H1 (cell line): ENCODE measurements around the gene CD300C.

Experiments
- ASH2L ChIP-seq: fragments of 200-600, 300-600 bp; sonication (generic); IDR thresholded peaks from one replicate; pipeline ENCODE4 v1.7.1; 2017; ENCODE audit warnings: low read length
- TF ChIP-seq, protein P1 (sequence below), 3 experiments: IDR thresholded peaks; 1 replicate in 2 of 3; 2 replicates in 1 of 3; pipeline versions ENCODE4 v1.5.1 to v1.6.1; 2011; ENCODE audit warnings: low read length in 3 of 3, mild to moderate bottlenecking in 3 of 3, inconsistent platforms in 2 of 3, low read depth in 1 of 3, moderate library complexity in 1 of 3; ENCODE audit not compliant: insufficient read depth in 1 of 3; ENCODE audit errors: control extremely low read depth in 1 of 3

DNA sequence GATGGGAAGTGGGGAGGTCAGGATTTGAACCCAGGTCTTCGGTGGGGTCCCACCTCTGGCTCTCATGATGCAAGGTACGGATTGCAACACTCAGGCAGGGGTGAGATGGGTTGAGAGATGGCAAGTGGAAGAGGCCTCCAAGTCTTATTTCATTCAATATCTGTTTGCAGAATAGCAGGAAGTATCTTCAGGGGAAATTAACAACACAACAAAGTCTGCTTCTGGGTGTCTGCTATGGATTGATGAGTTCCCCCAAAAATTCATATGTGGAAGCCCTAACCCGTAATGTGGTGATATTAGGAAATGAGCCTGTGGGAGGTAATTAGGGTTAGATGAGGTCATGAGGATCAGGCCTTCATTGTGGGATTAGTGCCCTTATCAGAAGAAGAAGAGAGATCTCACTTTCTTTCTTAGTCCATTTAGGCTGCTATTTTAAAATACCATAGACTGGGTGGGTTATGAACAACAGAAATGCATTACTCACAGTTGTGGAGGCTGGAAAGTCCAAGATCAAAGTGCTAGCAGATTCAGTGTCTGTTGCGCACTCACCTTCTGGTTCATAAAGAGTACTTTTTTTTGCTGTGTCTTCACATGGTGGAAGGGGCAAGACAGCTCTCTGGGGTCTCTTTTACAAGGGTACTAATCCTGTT is 25.8 kb upstream of the CD300C start:
- TF ChIP-seq, protein P1, sequence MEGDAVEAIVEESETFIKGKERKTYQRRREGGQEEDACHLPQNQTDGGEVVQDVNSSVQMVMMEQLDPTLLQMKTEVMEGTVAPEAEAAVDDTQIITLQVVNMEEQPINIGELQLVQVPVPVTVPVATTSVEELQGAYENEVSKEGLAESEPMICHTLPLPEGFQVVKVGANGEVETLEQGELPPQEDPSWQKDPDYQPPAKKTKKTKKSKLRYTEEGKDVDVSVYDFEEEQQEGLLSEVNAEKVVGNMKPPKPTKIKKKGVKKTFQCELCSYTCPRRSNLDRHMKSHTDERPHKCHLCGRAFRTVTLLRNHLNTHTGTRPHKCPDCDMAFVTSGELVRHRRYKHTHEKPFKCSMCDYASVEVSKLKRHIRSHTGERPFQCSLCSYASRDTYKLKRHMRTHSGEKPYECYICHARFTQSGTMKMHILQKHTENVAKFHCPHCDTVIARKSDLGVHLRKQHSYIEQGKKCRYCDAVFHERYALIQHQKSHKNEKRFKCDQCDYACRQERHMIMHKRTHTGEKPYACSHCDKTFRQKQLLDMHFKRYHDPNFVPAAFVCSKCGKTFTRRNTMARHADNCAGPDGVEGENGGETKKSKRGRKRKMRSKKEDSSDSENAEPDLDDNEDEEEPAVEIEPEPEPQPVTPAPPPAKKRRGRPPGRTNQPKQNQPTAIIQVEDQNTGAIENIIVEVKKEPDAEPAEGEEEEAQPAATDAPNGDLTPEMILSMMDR (IDR thresholded peaks at IDR 0.05; ENCODE audit: control extremely low read depth in 1 of 3, insufficient read depth in 1 of 3, low read depth in 1 of 3, low read length in 3 of 3) = no peak
- no peak for TF ChIP-seq ASH2L
